ENCODE results near the gene FOXI2.

DNA sequence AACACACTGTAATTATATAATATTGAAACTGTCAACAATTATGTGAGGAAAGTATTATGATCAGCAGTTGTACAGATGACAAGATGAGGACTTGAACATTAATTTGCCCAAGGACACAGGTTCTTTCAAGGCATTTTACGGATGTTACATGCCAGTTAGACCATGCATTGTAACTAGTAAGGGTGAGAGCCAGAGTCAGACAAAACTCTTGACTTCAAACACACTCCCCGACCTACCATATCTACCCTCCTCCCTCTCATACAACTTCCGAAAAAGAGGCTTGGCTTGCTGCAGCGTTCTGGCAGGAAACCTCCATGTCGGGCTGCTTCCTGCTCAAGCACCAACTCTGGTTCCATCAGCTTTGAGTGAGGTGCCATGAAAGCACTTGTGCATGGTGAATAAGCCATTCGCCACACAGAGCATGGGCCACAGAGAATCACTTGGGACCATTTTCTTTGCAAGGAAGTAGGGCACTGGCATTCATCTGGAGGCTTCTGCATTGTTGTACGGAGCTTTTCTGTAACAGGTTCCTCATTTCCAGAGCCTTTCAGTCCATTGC lies 53.2 kb downstream of the FOXI2 start:
- TF ChIP-seq, protein P1, sequence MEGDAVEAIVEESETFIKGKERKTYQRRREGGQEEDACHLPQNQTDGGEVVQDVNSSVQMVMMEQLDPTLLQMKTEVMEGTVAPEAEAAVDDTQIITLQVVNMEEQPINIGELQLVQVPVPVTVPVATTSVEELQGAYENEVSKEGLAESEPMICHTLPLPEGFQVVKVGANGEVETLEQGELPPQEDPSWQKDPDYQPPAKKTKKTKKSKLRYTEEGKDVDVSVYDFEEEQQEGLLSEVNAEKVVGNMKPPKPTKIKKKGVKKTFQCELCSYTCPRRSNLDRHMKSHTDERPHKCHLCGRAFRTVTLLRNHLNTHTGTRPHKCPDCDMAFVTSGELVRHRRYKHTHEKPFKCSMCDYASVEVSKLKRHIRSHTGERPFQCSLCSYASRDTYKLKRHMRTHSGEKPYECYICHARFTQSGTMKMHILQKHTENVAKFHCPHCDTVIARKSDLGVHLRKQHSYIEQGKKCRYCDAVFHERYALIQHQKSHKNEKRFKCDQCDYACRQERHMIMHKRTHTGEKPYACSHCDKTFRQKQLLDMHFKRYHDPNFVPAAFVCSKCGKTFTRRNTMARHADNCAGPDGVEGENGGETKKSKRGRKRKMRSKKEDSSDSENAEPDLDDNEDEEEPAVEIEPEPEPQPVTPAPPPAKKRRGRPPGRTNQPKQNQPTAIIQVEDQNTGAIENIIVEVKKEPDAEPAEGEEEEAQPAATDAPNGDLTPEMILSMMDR (IDR thresholded peaks at IDR 0.05 in 4 of 5, conservative IDR thresholded peaks at IDR 0.05 in 1 of 5): no peak
- no peak for TF ChIP-seq POLR2A (IDR thresholded peaks at IDR 0.05)
